Measurements from ENCODE around the gene RAI2.

Gene RAI2

DNA sequence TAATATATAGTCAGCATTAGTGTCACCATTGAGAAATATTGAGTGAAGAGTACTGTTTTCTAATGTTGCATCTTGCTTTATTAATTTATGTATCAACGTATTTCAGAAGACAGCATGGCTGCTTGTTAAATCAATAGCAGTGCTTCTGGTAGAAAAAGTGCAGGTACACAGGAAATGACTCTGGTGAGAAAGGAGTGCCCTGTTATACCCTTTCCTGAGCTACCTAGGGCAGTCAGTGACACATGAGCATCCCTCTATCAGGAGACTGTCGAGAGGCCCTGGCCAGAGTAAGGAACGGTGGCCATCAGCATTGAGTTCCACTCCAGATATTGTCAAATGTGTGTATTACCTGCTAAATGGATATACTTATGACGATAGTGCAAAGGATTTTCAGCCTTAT is 81.7 kb downstream of the RAI2 start:
- DNase-seq (ENCODE audit: low spot score) = no peak

DNA sequence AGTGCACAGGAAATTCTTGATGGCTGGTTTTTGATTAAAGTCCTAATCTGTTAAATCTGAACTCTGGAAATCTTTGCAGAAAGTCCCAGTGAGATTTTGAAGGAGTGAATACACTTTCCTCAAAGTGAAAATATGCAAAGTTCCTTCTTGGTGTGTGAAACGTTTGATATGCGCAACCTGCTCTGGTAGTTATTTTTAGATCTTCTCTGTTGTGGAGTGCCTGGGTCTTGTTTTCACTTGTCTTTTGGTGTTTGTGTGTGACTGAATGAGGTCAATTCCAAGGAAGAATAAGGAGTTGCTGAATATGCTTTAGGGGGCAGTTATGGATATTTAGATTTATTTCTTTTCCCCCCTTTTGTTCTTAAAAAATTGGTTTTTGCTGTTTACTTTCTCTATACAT is 82.1 kb downstream of the RAI2 start:
- DNase-seq (ENCODE audit: low spot score) = no peak

DNA sequence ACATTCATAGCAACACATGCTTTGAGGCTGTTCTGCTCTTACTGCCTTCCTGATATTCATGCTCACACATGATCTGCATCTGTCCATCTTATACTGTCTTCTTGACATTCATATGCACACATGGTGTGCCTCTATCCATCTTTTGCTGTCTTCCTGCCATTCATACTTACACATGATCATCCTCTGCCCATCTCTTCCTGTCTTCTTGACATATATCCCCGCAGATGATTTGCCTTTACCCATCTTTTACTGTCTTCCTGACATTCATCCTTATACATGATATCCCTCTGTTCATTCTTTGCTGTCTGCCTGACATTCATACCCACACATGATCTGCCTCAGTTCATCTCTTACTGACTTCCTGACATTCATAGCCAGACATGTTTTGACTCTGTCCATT is 87.0 kb downstream of the RAI2 start:
- no peak for DNase-seq (ENCODE audit: low spot score)

DNA sequence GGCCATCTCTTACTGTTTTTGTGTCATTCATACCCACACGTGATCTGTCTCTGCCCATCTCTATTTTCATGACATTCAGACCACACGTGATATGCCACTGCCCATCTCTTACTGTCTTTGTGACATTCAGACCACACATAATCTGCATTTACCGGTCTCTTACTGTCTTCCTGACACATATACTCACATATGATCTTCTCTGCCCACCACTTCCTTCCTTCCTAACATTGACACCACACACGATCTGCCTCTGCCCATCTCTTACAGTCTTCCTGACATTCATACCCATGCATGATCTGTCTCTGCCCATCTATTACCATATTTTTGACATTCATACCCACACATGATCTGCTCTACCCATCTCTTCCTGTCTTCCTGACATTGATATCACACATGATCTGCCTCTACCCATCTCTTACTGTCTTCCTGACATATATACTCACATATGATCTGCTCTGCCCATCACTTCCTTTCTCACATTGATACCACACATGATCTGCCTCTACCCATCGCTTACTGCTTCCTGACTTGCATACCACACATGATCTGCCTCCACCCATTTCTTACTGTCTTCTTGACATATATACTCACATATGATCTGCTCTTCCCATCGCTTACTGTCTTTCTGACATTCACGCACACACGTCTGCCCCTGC is 87.7 kb downstream of the RAI2 start:
- DNase-seq (ENCODE audit: low spot score) = no peak

DNA sequence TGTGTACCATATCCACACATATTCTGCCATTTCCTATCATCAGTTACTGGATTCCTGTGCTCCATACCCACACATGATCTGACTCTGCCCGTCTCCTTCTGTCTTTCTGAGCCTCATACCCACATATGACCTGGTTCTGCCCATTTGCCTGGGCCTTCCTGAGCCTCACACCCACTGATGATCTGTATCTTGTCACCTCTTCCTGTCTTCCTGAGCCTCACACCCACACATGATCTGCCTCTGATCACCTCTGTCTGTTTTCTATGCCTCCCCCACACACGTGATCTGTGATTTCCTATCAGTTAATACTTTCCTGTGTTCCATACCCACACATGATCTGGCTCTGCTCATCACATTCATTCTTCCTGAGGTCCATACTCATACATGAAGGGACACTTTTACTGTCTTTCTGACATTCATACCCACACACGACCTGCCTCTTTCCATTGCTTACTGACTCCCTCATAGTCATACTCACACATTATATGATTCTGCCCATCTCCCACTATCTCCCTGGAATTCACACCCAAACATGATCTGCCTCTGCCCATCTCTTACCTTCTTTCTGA is 91.3 kb downstream of the RAI2 start:
- DNase-seq (ENCODE audit: low spot score) = no peak

DNA sequence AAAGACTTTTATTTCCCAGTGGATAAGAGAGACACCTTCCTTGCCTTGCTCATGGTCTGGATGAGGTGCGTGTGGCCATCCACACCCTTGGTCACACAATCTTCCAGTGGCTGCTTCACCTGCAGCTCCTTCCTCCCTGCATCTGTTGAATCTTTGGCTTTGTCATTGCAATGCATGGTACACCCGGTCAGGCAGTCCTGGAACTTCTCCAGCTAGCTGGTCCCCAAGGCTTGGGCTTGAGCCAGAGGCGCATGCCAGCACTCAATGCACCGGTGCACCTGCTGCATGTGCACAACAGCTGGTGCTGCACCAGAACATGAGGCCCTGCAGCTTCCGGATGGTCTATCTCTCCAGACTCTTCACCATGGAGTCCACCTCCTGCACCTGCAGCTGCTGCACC is 92.1 kb downstream of the RAI2 start:
- no peak for DNase-seq (ENCODE audit: low spot score)

DNA sequence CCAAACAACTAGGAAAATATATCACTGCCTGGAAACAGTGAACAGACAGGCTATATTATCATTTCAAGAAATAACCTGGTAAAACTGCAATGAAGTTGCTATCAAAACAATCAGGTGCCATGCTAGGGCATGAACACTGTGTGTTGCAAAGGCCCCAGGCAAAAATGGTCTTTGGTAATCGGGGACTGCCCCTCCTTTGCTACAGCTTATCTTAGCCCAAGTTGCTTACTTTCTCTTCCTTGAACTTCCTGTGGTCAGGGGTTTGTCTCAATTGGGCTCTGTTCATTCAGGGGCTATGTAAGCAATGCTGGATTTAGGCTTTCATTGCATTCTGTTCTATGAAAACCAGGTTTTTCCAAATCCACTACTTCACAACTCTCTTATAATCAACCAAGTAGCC is 93.4 kb downstream of the RAI2 start:
- no peak for DNase-seq (ENCODE audit: low spot score)

DNA sequence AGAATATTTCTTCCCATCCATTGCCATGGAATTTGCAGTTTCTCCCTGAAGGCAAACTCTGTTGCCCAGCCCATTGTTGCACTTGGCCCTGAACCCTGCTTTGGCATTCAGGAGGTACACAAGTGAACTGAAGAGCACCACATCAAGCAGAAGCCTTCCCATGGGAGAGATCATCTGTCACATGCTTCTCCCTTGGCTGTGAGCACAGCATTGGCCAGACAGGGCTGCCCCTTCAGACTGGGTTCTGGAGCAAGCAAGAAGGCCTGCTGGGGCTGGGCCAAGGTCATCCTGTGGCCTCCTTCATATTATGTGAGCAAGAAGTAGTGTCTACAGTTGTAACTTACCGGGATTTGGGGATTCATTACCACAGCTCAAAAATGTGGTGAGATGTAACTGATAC is 101.1 kb downstream of the RAI2 start:
- DNase-seq (ENCODE audit: low spot score) = no peak

DNA sequence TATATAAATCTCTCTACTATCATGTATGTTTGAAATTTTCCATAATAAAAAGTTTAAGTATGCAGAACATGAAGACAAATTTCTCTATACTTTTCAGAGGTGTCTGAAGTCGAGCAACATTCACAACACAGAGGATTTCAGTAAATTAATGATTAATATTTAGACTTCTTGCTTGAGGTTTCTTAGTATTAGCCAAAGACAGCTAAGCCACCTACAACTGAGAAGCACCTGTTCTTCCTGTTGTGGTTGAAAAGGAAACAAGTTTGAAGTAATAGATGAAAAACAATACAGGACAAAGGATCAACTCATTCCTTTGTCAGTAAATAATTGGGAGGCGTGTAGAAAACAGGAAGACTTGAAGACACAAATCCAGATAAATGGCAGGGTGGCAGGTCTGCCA is 102.7 kb downstream of the RAI2 start:
- DNase-seq (ENCODE audit: low spot score) = no peak

DNA sequence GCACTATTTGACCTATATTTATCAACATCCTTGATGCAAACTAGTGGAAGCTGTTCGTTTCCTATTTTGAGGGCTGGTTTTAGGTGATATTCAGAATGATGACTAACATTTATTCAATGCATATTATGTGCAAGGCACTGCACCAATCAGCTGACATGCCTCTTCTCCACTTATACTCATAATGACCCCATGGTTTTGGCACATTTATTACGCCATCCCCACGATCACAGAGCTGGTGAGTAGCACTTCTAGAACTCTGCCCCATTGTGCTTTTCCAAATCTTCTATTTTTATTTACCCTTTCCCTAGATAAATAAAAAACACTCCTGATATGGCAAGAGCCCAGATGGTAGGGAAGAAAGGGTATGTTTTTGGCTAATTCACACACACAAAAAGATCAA is 110.7 kb downstream of the RAI2 start:
- no peak for DNase-seq (ENCODE audit: low spot score)
